Immature natural killer cell (primary cell): ENCODE results near the gene XPO6. TPM values are rescaled to one million over a fixed set of nuclear protein-coding genes. Genes with fewer than 3 reads are reported as not detected.

ENCODE experiments used
- DNase-seq, 3 donors: peaks; one replicate each; pipeline ENCODE4 v3.0.0; 2022; ENCODE audit warnings: mixed read lengths in 1 of 3
- H3K27ac Mint-ChIP-seq, 6 donors: one replicate each; pipeline ENCODE4 v1.8.0; 2020; ENCODE audit warnings: mixed read lengths in 6 of 6, mild to moderate bottlenecking in 5 of 6, inconsistent platforms in 4 of 6, moderate library complexity in 3 of 6
- H3K27me3 Mint-ChIP-seq, 3 donors: one replicate each; pipeline ENCODE4 v1.8.0; 2020 to 2021; ENCODE audit warnings: low read depth in 3 of 3, mild to moderate bottlenecking in 3 of 3, mixed read lengths in 3 of 3, moderate library complexity in 3 of 3, inconsistent platforms in 1 of 3
- H3K36me3 Mint-ChIP-seq, 3 donors: one replicate each; pipeline ENCODE4 v1.8.0; 2020; ENCODE audit warnings: mixed read lengths in 3 of 3, inconsistent platforms in 2 of 3, mild to moderate bottlenecking in 2 of 3
- H3K4me1 Mint-ChIP-seq, 2 donors: one replicate each; pipeline ENCODE4 v1.8.0; 2020; ENCODE audit warnings: inconsistent platforms in 2 of 2, mild to moderate bottlenecking in 2 of 2, mixed read lengths in 2 of 2, moderate library complexity in 1 of 2
- H3K4me3 Mint-ChIP-seq, 5 donors: one replicate each; pipeline ENCODE4 v1.8.0; 2020; ENCODE audit warnings: mild to moderate bottlenecking in 5 of 5, mixed read lengths in 5 of 5, inconsistent platforms in 3 of 5, moderate library complexity in 3 of 5
- H3K9me3 Mint-ChIP-seq, 6 donors: one replicate each; pipeline ENCODE4 v1.8.0; 2020; ENCODE audit warnings: mild to moderate bottlenecking in 6 of 6, mixed read lengths in 6 of 6, inconsistent platforms in 4 of 6, moderate library complexity in 3 of 6
- polyA plus RNA-seq, 3 donors: library from polyadenylated mRNA; unstranded; fragments of 300-500 nt; fragmentation: Illumina TruSeq; gene quantifications; one replicate each; pipeline ENCODE4 v1.2.3, GENCODE V29; 2021

XPO6 gene
- polyA plus RNA-seq, 3 donors from 2014 or later = 40.7 to 75.5 (median 42.2) TPM

DNA sequence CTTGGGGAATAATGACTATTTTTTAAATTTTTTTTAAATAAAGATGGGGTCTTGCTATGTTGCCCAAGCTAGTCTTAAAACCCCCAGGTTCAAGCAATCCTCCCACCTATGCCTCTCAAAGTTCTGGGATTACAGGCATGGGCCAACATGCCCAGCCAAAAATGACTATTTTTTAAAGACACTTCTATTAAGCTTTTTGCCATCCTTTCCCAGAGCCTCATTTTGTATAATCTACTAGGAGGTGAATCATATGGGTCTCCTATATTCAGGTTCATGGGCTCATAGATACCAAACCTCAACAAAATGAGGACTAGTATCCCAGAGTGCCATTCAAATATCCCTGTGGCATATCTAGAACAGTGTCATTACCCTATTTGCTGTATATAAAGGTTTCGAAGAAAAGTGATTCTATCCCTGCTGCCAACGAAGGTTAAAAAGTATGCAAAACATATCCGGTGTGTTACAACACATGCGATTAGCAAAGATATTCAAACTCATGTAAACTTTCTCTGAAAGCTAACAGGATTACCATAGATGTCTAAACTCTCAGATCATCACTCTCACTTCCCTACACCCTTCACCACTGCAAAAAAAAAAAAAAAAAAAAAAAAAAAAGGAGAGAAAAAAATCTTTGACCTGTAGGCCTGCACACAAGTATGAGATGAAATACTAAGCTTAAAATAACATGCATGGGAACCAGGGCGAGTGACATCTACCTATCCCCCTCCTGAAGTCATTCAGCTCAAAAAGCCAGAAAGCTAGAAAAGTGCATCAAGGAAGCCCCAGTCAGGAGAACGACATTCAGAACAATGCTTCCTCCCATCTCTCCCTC is 23.5 kb downstream of the XPO6 start:
- Mint-ChIP-seq H3K4me3 (peak overlapping the region; percentile 31 to 74 (median 64)), H3K27me3 (peaks cover 0 to 3% (median under 1%) of the 10 kb centered on the region in 3 donors), H3K9me3 (no peaks in the 10 kb centered on the region), H3K4me1 (peaks cover 85 to 94% of the 10 kb centered on the region in 2 donors), H3K27ac (peak overlapping the region; percentile 63 to 97 (median 86)), H3K36me3 (peaks cover 0 to 13% (median 10%) of the 10 kb centered on the region in 3 donors)
- no peak for DNase-seq

DNA sequence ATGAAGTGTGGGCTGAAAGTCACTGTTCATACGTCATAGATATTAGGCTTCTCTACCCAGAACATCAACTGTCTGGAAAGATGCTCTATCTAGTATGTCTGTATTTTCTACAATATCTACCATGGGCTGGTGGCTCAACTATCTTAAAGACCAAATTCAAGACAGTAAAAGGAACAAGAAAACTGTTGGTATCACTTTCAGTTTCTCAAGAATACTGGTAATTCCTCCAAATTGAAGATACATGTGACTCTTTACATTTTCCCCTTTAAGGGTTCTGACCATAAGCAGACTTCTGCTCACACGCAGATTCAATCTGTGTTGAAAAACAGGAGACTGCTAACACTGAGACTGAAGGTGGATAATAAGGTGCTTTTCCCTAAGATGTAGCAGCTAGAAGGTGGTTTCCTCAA is 24.2 kb downstream of the XPO6 start:
- Mint-ChIP-seq H3K9me3 (no peaks in the 10 kb centered on the region), H3K4me3 (peak overlapping the region; percentile 48 to 81 (median 75)), H3K27me3 (peaks cover 0 to 3% (median 2%) of the 10 kb centered on the region in 3 donors), H3K4me1 (peaks cover 84 to 94% of the 10 kb centered on the region in 2 donors), H3K27ac (peak overlapping the region; percentile 73 to 97 (median 92)), H3K36me3 (peaks cover 0 to 13% (median 10%) of the 10 kb centered on the region in 3 donors)
- DNase-seq = peak; percentile 24 to 31 (median 25)

DNA sequence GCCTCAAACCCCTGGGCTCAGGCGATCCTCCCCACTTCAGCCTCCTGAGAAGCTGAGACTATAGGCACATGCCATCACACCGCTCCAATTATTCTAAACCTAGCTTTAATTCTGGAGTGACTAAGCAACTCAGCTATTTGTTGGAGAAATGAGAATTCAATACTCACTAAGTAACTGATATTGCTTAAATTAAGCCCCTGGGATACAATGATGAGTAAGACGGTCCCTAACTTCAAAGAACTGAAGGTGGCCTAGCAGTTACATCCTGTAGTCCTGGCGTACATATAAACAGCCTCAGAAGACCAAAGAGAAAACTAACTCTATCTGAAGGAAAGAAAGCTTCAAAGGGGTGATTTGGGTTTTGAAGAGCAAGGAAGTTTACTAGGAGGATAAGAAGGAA is 25.0 kb downstream of the XPO6 start:
- Mint-ChIP-seq H3K27ac (peak overlapping the region; percentile 73 to 97 (median 92)), H3K36me3 (peaks cover 0 to 13% (median 10%) of the 10 kb centered on the region in 3 donors), H3K27me3 (peaks cover 0 to 3% (median 2%) of the 10 kb centered on the region in 3 donors), H3K4me1 (peaks cover 88 to 97% of the 10 kb centered on the region in 2 donors), H3K9me3 (no peaks in the 10 kb centered on the region), H3K4me3 (peak overlapping the region; percentile 48 to 81 (median 75))
- DNase-seq = no peak

DNA sequence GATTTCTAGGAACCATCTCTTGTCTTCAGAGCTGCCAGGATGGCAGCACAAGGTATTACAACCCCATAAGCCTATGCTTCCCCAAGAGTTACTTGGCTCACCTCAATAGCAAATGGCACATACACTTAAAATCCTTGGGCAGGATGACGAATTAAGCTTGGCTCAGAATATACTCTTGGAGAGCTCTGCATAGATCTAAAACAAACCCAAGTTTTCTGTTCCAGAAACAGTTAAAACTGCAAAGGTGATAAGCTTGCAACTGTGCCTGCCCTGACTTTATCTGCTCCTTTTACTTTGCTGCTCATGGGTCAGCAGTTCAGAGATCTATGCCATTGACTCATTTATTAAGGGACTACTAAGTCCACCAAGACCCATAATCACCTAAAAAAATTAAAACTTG is 26.1 kb downstream of the XPO6 start:
- Mint-ChIP-seq H3K27me3 (peaks cover 0 to 3% (median 2%) of the 10 kb centered on the region in 3 donors), H3K36me3 (peaks cover 3 to 13% (median 7%) of the 10 kb centered on the region in 3 donors), H3K4me3 (peak overlapping the region in 1 of 5 donors; percentile 44), H3K4me1 (peaks cover 92 to 97% of the 10 kb centered on the region in 2 donors), H3K9me3 (no peaks in the 10 kb centered on the region), H3K27ac (peak overlapping the region; percentile 53 to 93 (median 80))
- no peak for DNase-seq

DNA sequence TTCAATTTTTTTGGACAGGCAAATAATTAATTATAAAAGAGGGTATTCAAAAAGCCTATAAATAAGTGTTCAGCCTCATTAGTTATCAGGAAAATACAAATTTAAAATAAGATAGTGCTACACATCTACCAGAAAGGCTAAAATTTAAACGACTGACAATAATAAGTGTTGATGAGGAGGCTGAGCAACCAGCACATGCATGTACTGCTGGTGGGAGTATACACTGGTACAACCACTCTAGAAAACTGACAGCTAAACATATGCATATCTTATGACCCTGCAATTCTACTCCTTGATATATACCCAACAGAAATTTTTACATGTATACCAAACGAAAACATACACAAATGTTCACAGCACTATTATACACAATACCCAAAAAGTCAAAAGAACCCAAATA is 27.1 kb downstream of the XPO6 start:
- Mint-ChIP-seq H3K27ac (peak overlapping the region in 4 of 6 donors; percentile 30 to 80 (median 68)), H3K4me1 (peaks cover 89 to 97% of the 10 kb centered on the region in 2 donors), H3K27me3 (peaks cover 0 to 3% (median 2%) of the 10 kb centered on the region in 3 donors), H3K4me3 (peak overlapping the region in 1 of 5 donors; percentile 25), H3K36me3 (peaks cover 4 to 14% (median 7%) of the 10 kb centered on the region in 3 donors), H3K9me3 (no peaks in the 10 kb centered on the region)
- DNase-seq = no peak

DNA sequence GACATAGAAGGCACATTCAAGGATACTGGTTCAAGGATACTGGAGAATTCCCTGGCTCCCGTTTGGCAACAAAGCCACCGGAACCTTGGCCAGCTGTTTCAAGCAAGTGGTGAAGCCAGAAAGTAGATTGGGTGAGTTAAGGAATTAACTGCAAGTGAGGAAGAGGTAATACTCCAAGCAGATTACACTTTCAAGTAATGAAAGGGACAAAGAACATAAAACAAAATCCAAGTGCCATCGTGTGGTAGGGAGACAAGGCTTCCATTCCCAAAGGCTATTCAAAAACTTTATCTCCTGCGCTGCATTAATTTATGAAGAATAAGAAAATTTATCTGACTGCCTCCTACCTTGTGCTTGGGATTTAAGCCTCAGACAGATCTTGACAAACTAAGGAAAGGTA is 27.8 kb downstream of the XPO6 start:
- peaks cover 4 to 16% (median 7%) of the 10 kb centered on the region in 3 donors for H3K36me3 Mint-ChIP-seq
- H3K27ac Mint-ChIP-seq = peak overlapping the region in 5 of 6 donors; percentile 1 to 60 (median 37)
- DNase-seq = no peak
- H3K4me1 Mint-ChIP-seq = peaks cover 86 to 97% of the 10 kb centered on the region in 2 donors
- H3K4me3 Mint-ChIP-seq = no peak overlapping the region
- H3K27me3 Mint-ChIP-seq = peaks cover 0 to 3% (median 2%) of the 10 kb centered on the region in 3 donors
- no peaks in the 10 kb centered on the region for H3K9me3 Mint-ChIP-seq

DNA sequence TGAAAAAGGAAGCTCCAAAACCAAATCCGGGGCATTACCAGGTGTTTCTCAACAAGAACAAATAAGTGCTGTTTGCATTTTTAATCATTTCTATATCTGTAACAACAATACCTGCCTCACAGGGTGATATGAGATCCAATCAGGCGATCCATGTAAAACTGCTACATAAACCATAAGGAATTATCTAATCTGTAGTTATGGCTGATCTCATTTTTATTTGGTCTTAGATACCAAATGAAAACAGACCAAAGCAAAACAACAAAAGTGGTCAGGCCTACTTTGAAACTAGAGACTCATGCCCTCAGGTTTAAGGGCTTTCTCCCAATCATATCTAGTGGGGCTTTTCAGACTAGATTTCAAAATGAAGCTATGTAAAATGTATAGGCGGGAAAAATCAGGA is 28.3 kb downstream of the XPO6 start:
- DNase-seq = no peak
- Mint-ChIP-seq H3K4me3 (no peak overlapping the region), H3K36me3 (peaks cover 4 to 16% (median 7%) of the 10 kb centered on the region in 3 donors), H3K27ac (peak overlapping the region in 5 of 6 donors; percentile 1 to 60 (median 18)), H3K9me3 (no peaks in the 10 kb centered on the region), H3K27me3 (peaks cover 0 to 2% (median 1%) of the 10 kb centered on the region in 3 donors), H3K4me1 (peaks cover 82 to 93% of the 10 kb centered on the region in 2 donors)

DNA sequence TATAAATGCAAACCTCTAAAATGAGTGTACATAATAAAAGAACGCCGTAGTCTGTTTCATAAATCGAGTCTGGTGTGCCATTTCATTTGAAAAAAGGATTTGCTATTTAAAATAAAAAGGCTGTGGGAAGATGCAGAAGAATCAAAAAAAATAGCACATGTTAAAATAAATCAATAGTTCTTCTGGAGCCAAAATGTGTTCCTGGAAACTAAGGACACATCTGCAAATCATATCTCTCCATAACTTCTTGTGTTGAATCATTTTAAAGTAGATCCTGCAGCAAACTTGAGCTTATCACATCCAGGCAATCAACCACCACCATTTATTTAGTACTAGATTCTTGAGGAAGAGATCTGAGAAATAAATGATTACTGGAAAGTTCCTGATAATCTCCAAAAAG is 29.0 kb downstream of the XPO6 start:
- no peak for DNase-seq
- H3K27ac Mint-ChIP-seq = peak overlapping the region; percentile 30 to 89 (median 68)
- H3K4me1 Mint-ChIP-seq = peaks cover 75 to 86% of the 10 kb centered on the region in 2 donors
- H3K4me3 Mint-ChIP-seq = peak overlapping the region in 1 of 5 donors; percentile 11
- peaks cover 4 to 16% (median 8%) of the 10 kb centered on the region in 3 donors for H3K36me3 Mint-ChIP-seq
- H3K9me3 Mint-ChIP-seq = no peaks in the 10 kb centered on the region
- peaks cover 0 to 2% (median 0%) of the 10 kb centered on the region in 3 donors for H3K27me3 Mint-ChIP-seq

DNA sequence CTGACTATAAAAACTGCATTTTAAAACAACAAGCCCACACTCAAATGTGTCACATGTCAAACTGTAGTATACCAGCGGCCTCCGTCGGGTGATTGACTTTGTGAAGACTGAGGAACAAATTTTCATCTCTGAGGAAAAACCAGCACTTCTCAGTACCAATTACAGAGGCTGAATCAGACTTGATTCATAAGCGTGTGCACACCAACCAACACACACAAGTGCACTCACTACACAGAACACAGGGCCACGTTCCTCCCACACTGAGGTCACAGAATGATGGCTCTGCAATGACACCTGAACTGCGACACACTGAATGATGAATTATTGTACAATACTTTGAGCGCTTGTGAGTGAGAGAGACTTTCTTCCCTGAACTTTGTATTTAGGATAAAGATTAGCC is 29.6 kb downstream of the XPO6 start:
- peaks cover 71 to 86% of the 10 kb centered on the region in 2 donors for H3K4me1 Mint-ChIP-seq
- peak overlapping the region; percentile 69 to 89 (median 78) for H3K27ac Mint-ChIP-seq
- peak overlapping the region in 1 of 5 donors; percentile 55 for H3K4me3 Mint-ChIP-seq
- peaks cover 0 to 2% (median 2%) of the 10 kb centered on the region in 3 donors for H3K27me3 Mint-ChIP-seq
- peaks cover 4 to 16% (median 14%) of the 10 kb centered on the region in 3 donors for H3K36me3 Mint-ChIP-seq
- no peak for DNase-seq
- no peaks in the 10 kb centered on the region for H3K9me3 Mint-ChIP-seq

DNA sequence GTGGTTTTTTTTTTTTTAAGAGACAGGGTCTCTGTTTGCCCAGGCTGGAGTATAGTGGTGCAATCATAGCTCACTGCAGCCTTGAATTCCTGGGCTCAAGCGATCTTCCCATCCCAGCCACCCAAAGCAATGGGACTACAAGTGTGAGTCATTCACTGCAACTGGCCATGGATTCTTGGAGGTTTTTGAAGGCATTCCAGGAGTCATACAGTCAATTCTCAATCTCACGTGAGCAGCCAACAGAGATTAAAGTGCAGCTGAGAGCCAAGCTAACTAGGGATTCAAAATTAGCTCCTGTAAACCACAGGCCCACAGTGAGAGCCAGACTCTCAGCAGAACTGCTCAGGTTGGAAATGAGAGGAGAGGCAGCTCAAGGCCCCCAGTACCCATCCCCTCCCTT is 30.2 kb downstream of the XPO6 start:
- Mint-ChIP-seq H3K4me3 (no peak overlapping the region), H3K36me3 (peaks cover 4 to 16% (median 15%) of the 10 kb centered on the region in 3 donors)

DNA sequence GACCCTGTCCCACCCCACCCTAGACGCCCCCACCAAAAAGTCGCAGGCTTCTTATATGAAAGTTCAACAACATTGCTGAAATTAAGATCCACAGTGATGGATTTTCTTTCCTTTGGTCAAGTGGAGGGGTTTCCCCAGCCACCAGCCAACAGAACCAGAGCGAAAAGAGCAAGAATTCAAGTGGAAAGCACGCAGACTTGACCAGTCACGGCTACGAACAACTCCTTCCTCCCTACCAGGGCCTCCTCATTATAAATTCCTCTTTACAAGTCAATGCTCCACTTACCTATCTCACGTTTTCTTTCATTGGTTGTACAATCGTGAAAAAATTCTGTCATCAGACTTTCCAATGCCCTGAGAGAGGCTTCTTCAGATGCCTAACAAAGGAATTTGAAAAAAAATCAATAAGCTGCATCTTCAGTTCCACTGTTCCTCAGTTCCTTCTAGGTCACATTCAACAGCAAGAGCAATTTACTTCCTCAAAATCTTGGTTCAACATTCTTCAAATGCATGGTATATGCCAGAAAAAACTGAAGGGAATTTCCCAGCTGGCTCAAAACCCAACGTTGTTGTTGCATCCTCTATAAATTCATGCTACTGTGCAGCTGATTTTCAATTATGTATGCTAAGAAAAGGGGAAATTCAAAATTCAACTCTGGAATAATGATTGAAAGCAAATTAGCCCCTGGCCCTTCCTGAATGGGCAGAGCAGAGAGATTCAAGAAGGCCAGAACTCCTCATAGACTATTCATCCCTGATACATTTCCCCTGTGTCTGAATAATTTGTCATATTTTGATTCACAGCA is 30.9 kb downstream of the XPO6 start:
- Mint-ChIP-seq H3K4me3 (peak overlapping the region in 1 of 5 donors; percentile 39), H3K4me1 (peaks cover 57 to 78% of the 10 kb centered on the region in 2 donors), H3K36me3 (peaks cover 4 to 20% (median 12%) of the 10 kb centered on the region in 3 donors), H3K27me3 (peaks cover 0 to 2% (median 2%) of the 10 kb centered on the region in 3 donors), H3K27ac (peak overlapping the region; percentile 62 to 89 (median 80)), H3K9me3 (no peaks in the 10 kb centered on the region)
- no peak for DNase-seq

More for the DNA sequence above, 30.2 kb downstream of the XPO6 start:
- Mint-ChIP-seq H3K9me3 (no peaks in the 10 kb centered on the region), H3K4me1 (peaks cover 64 to 85% of the 10 kb centered on the region in 2 donors), H3K27ac (peak overlapping the region in 5 of 6 donors; percentile 72 to 89 (median 81)), H3K27me3 (peaks cover 0 to 2% (median 2%) of the 10 kb centered on the region in 3 donors)
- DNase-seq = no peak

DNA sequence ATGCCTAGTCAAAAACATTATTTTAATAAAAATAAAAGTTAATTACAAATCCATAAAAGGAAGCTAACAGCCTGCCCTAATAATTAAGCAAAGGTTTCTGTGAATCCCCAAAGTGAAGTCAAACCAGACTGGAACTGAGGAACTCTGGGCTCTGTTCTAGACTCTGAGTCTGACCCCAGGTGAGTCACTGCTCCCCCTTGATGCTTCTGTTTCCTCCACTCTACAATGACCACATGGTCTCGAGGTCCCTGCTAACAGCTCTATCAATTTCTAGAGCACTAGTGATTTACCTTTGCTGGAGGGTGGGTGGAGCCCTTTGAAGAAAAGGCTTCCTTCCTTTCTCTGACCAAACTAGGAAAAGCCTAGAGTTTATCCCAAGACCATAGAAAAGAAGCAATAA is 32.4 kb downstream of the XPO6 start:
- Mint-ChIP-seq H3K27me3 (peaks cover 0 to 3% (median 2%) of the 10 kb centered on the region in 3 donors), H3K4me3 (no peak overlapping the region), H3K4me1 (peaks cover 54 to 81% of the 10 kb centered on the region in 2 donors), H3K9me3 (no peaks in the 10 kb centered on the region), H3K27ac (peak overlapping the region in 4 of 6 donors; percentile 50 to 77 (median 58)), H3K36me3 (peaks cover 11 to 30% (median 15%) of the 10 kb centered on the region in 3 donors)
- DNase-seq = no peak

DNA sequence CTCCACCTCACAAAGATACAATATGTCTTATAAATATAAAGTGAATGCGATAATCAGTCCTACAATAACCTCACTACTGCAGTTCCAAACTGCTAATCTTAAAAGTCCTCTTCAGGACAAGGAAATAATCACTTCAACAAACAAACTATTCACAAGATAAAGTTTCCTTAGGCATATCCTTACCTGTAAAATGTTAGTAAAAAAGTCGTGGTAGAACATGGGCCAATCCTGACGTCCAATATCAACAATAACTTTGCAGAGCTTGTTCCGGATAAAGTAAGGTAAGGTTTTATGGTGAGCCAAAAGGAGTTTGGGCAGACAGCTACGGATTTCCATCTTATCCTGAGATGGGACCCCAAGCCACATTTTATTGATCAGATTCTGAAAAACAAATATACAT is 36.0 kb downstream of the XPO6 start:
- Mint-ChIP-seq H3K27ac (peak overlapping the region in 4 of 6 donors; percentile 0 to 61 (median 14)), H3K27me3 (peaks cover 0 to 3% (median 0%) of the 10 kb centered on the region in 3 donors), H3K4me3 (no peak overlapping the region), H3K4me1 (peaks cover 26 to 61% of the 10 kb centered on the region in 2 donors), H3K36me3 (peaks cover 13 to 43% (median 17%) of the 10 kb centered on the region in 3 donors), H3K9me3 (no peaks in the 10 kb centered on the region)
- DNase-seq = no peak
